ENCODE measurements around the gene NRXN3.

DNA sequence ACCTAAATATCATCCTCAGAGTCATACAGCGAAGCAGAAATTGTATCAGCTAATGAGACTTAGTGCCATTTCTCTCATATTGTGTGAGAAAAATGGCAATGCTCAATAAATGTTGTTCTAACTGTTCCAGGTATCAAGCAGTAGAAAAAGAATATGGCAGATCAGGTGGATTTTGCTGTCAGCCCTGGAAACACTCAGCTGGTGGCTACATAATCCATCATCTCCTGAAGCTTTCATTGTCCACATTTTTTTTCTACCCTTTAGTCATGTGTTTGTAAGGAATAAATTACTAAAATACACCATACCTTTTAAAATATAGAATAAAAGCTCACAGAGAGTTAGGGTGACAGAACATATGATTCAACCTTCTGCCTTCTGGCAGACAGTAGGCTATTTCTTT is 1200.8 kb downstream of the NRXN3 start:
- TF ChIP-seq, protein P1, sequence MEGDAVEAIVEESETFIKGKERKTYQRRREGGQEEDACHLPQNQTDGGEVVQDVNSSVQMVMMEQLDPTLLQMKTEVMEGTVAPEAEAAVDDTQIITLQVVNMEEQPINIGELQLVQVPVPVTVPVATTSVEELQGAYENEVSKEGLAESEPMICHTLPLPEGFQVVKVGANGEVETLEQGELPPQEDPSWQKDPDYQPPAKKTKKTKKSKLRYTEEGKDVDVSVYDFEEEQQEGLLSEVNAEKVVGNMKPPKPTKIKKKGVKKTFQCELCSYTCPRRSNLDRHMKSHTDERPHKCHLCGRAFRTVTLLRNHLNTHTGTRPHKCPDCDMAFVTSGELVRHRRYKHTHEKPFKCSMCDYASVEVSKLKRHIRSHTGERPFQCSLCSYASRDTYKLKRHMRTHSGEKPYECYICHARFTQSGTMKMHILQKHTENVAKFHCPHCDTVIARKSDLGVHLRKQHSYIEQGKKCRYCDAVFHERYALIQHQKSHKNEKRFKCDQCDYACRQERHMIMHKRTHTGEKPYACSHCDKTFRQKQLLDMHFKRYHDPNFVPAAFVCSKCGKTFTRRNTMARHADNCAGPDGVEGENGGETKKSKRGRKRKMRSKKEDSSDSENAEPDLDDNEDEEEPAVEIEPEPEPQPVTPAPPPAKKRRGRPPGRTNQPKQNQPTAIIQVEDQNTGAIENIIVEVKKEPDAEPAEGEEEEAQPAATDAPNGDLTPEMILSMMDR (IDR thresholded peaks at IDR 0.05), result no peak
- TF ChIP-seq POLR2A (IDR thresholded peaks at IDR 0.05), result no peak
